ENCODE data around the gene PPP1R3E. TPM values are rescaled to one million over a fixed set of nuclear protein-coding genes. Genes with fewer than 3 reads are reported as not detected.

The PPP1R3E gene
- total RNA-seq, 1 donor from 2014 or later: 19.2 TPM

- peak overlapping the region; percentile 100 for H3K27ac Mint-ChIP-seq (ENCODE audit: unreplicated experiment)
- no peaks in the 10 kb centered on the region for H3K27me3 Mint-ChIP-seq (ENCODE audit: unreplicated experiment)
- H3K36me3 Mint-ChIP-seq (ENCODE audit: unreplicated experiment): no peaks in the 10 kb centered on the region
- H3K4me3 Mint-ChIP-seq (ENCODE audit: unreplicated experiment): peak overlapping the region; percentile 90
- peaks cover 24% of the 10 kb centered on the region for H3K4me1 Mint-ChIP-seq (ENCODE audit: unreplicated experiment)
- H3K9me3 Mint-ChIP-seq (ENCODE audit: unreplicated experiment): no peaks in the 10 kb centered on the region
- no peak for DNase-seq (ENCODE audit: extremely low spot score, unreplicated experiment)
- no peak for TF ChIP-seq CTCF (IDR thresholded peaks at IDR 0.05)
Observed at GRCh38 chr14:23299986-23300686, 2.5 kb downstream of the PPP1R3E start.

GRCh38 chr14:23299211-23299957 lies 3.3 kb downstream of the PPP1R3E start:
- H3K4me3 Mint-ChIP-seq (ENCODE audit: unreplicated experiment): peak overlapping the region; percentile 90
- peak; percentile 47 for TF ChIP-seq CTCF (IDR thresholded peaks at IDR 0.05)
- no peak for DNase-seq (ENCODE audit: extremely low spot score, unreplicated experiment)
- H3K27me3 Mint-ChIP-seq (ENCODE audit: unreplicated experiment): no peaks in the 10 kb centered on the region
- peaks cover 26% of the 10 kb centered on the region for H3K4me1 Mint-ChIP-seq (ENCODE audit: unreplicated experiment)
- H3K9me3 Mint-ChIP-seq (ENCODE audit: unreplicated experiment): no peaks in the 10 kb centered on the region
- H3K27ac Mint-ChIP-seq (ENCODE audit: unreplicated experiment): peak overlapping the region; percentile 100
- H3K36me3 Mint-ChIP-seq (ENCODE audit: unreplicated experiment): no peaks in the 10 kb centered on the region

- Mint-ChIP-seq H3K4me1 (ENCODE audit: unreplicated experiment) (peaks cover 22% of the 10 kb centered on the region), H3K36me3 (ENCODE audit: unreplicated experiment) (no peaks in the 10 kb centered on the region), H3K27me3 (ENCODE audit: unreplicated experiment) (peaks cover 8% of the 10 kb centered on the region), H3K9me3 (ENCODE audit: unreplicated experiment) (no peaks in the 10 kb centered on the region), H3K27ac (ENCODE audit: unreplicated experiment) (no peak overlapping the region), H3K4me3 (ENCODE audit: unreplicated experiment) (no peak overlapping the region)
- TF ChIP-seq CTCF (IDR thresholded peaks at IDR 0.05): no peak
- no peak for DNase-seq (ENCODE audit: extremely low spot score, unreplicated experiment)
Observed at GRCh38 chr14:23297611-23298277, 4.9 kb downstream of the PPP1R3E start.

GRCh38 chr14:23297096-23297495 lies 5.6 kb downstream of the PPP1R3E start:
- Mint-ChIP-seq H3K36me3 (ENCODE audit: unreplicated experiment) (no peaks in the 10 kb centered on the region), H3K27me3 (ENCODE audit: unreplicated experiment) (peaks cover 10% of the 10 kb centered on the region), H3K4me3 (ENCODE audit: unreplicated experiment) (no peak overlapping the region), H3K27ac (ENCODE audit: unreplicated experiment) (no peak overlapping the region), H3K9me3 (ENCODE audit: unreplicated experiment) (no peaks in the 10 kb centered on the region), H3K4me1 (ENCODE audit: unreplicated experiment) (peaks cover 19% of the 10 kb centered on the region)
- TF ChIP-seq CTCF (IDR thresholded peaks at IDR 0.05): no peak
- DNase-seq (ENCODE audit: extremely low spot score, unreplicated experiment): no peak

All from osteocyte (in vitro differentiated cells).